Calu3 (cell line): Measurements from ENCODE around the gene TKTL1. TPM values are rescaled to one million over a fixed set of nuclear protein-coding genes. Genes with fewer than 3 reads are reported as not detected.

ENCODE experiments used
- BruUV-seq: library from RNA; stranded (reverse); fragments of 400-500 nt; replicated peaks from 2 replicates; lab custom pipeline; 2021; lab: Mats Ljungman, UMichigan
- CTCF ChIA-PET: fragments of 300-600 bp; sonication (Branson Sonifier 250); formaldehyde crosslinking; loops from one replicate; lab custom pipeline; 2022; ENCODE audit warnings: antibody characterized with exemption; lab: Charles Lee
- DNase-seq: peaks from one replicate; pipeline ENCODE4 v3.0.0; 2022
- H3K27ac Mint-ChIP-seq: one replicate; pipeline ENCODE4 v1.8.0; 2022; ENCODE audit warnings: mixed read lengths; ENCODE audit not compliant: unreplicated experiment
- H3K27me3 Mint-ChIP-seq: one replicate; pipeline ENCODE4 v1.8.0; 2022; ENCODE audit warnings: mixed read lengths; ENCODE audit not compliant: unreplicated experiment
- H3K36me3 Mint-ChIP-seq: one replicate; pipeline ENCODE4 v1.8.0; 2022; ENCODE audit warnings: mild to moderate bottlenecking, moderate library complexity, mixed read lengths; ENCODE audit not compliant: insufficient read depth, unreplicated experiment
- H3K4me1 Mint-ChIP-seq: one replicate; pipeline ENCODE4 v1.8.0; 2022; ENCODE audit warnings: mild to moderate bottlenecking, low read depth, mixed read lengths; ENCODE audit not compliant: unreplicated experiment
- H3K4me3 Mint-ChIP-seq: one replicate; pipeline ENCODE4 v1.8.0; 2022; ENCODE audit warnings: mild to moderate bottlenecking, low read depth, moderate library complexity, mixed read lengths; ENCODE audit not compliant: unreplicated experiment
- H3K9me3 Mint-ChIP-seq: one replicate; pipeline ENCODE4 v1.8.0; 2022; ENCODE audit warnings: low read depth, mixed read lengths; ENCODE audit not compliant: unreplicated experiment
- CTCF ChIP-seq: fragments of 200-600 bp; IDR thresholded peaks from one replicate; pipeline ENCODE4 v1.8.0; 2022; ENCODE audit warnings: antibody characterized with exemption; ENCODE audit not compliant: unreplicated experiment
- intact Hi-C: fragments of 100-400 bp; cut with micrococcal nuclease; formaldehyde crosslinking; loops from one replicate; pipeline ENCODE4 v1.10.0; 2022; ENCODE audit not compliant: unreplicated experiment
- total RNA-seq: library from RNA; stranded (reverse); gene quantifications from 2 replicates; pipeline ENCODE4 v1.2.3, GENCODE V29; 2022

TKTL1 gene
- total RNA-seq, 1 experiment from 2014 or later: not detected

- H3K27ac Mint-ChIP-seq: peak overlapping the region; percentile 86
- no peaks in the 10 kb centered on the region for H3K27me3 Mint-ChIP-seq
- BruUV-seq: no TSS peak
- CTCF ChIA-PET: no interaction called here
- TF ChIP-seq CTCF: no peak
- no peak for DNase-seq
- H3K36me3 Mint-ChIP-seq: peaks cover 55% of the 10 kb centered on the region
- intact Hi-C loops: no loop called here
- H3K4me3 Mint-ChIP-seq: no peak overlapping the region
- H3K4me1 Mint-ChIP-seq: peaks cover 6% of the 10 kb centered on the region
- no peaks in the 10 kb centered on the region for H3K9me3 Mint-ChIP-seq
These were observed 52.5 kb downstream of the TKTL1 start for GRCh38 chrX:154348114-154348531.

DNA sequence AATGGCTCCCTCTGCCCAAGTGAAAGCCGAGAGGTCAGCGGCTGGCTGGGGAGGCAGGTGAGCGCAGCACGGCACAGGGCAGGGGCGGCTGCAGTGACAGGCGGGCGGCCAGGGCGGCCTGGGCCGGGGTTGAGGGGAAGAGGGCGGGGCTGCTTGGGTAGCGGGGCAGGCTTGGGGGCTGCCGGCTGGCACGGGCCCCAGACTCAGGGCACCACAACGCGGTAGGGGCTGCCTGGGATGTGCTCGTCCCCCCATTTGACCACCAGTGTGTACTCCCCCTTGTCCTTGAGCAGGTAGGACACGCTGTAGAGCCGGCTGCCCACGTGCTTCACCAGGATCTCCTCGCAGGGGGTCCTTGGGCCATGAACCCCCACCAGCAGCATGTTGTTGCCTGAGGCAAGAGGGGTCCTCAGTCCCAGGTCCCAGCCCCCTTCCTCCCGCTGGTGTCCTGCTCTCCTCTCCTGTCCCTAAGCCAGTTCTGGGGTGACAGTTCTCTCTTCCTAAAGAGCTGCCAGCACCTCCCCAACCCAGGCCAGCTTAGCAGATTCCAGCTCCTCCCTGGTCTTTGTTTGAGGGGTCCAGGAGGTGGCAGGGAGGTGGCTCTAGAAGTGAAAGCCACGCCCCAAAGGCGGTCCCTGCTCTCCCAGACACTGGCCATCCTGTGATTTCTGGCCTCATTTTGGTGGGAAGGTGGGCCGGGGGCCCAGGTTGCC is 53.2 kb downstream of the TKTL1 start:
- CTCF ChIA-PET: no interaction called here
- Mint-ChIP-seq H3K4me3 (no peak overlapping the region), H3K27ac (peak overlapping the region; percentile 86), H3K27me3 (no peaks in the 10 kb centered on the region), H3K9me3 (no peaks in the 10 kb centered on the region), H3K36me3 (peaks cover 62% of the 10 kb centered on the region), H3K4me1 (peaks cover 6% of the 10 kb centered on the region)
- DNase-seq: no peak
- intact Hi-C loops: no loop called here
- no peak for TF ChIP-seq CTCF
- BruUV-seq: TSS peak; percentile 69

DNA sequence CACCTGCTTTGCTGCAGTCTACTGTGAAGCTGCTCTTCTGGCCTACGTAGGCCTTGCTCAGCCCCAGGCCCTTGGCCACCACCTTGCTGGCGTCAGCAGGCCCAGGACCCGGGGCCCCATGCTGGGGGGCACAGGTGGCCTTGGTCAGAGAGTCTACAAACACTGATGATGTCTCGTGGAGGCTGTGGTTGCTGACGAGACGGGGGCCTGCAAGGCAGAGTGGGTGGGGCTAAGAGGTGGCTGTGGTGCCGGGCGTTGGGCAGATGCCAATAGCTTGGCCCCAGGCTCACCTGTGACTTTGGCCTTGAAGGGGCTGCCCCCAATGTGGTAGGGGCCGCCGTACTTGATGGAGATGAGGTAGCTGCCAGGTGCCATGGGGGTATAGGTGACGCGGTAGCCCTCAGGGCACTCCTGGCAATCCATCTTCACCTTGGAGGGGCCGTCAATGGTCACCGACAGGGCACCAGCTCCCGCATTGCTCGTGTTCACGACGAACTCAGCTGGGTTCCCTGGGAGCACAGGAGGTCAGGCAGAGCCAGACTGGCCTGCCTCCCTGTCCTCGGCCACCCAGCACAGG is 53.9 kb downstream of the TKTL1 start:
- no peak for DNase-seq
- no peak for TF ChIP-seq CTCF
- Mint-ChIP-seq H3K9me3 (no peaks in the 10 kb centered on the region), H3K4me1 (peaks cover 6% of the 10 kb centered on the region), H3K4me3 (no peak overlapping the region), H3K27me3 (no peaks in the 10 kb centered on the region), H3K27ac (no peak overlapping the region), H3K36me3 (peaks cover 68% of the 10 kb centered on the region)
- no TSS peak for BruUV-seq
- CTCF ChIA-PET: no interaction called here
- intact Hi-C loops: no loop called here

DNA sequence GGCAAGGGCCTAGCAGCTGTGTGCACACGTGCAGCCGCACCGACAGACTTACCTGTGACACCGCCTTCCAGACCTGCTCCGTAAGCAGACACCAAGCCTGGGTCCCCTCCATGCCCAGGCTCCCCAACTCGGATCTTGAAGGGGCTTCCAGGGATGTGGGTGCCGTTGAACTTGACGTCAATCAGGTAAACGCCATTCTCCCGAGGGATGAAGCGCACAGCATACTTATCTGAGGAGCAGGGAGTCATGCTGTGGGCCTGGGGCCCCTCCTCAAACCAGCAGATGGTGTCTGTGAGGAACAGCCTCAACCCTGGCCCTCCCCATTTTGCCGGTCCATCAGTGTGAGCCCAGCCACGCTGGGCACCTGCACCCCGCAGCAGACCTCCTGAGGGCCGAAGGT is 54.4 kb downstream of the TKTL1 start:
- CTCF ChIA-PET: no interaction called here
- Mint-ChIP-seq H3K36me3 (peaks cover 69% of the 10 kb centered on the region), H3K27ac (no peak overlapping the region), H3K4me1 (peaks cover 6% of the 10 kb centered on the region), H3K4me3 (no peak overlapping the region), H3K27me3 (no peaks in the 10 kb centered on the region), H3K9me3 (no peaks in the 10 kb centered on the region)
- no TSS peak for BruUV-seq
- DNase-seq: no peak
- intact Hi-C loops: no loop called here
- no peak for TF ChIP-seq CTCF
